Effector memory CD4-positive, alpha-beta T cell (primary cell): Measurements from ENCODE around the gene CDC42BPB.
"Not testable (repeated sequence)": the region's sequence is repeated elsewhere in the genome, so short reads cannot be mapped to it uniquely, and the experiment has no call there.

Experiments
- DNase-seq, 3 donors: peaks; one replicate each; pipeline ENCODE4 v3.0.0-alpha.2; 2020
- H3K27ac ChIP-seq: 2 replicates; pipeline ENCODE4 v1.7.0; 2013; ENCODE audit warnings: mild to moderate bottlenecking, low read length, moderate library complexity; ENCODE audit not compliant: insufficient read depth, poor library complexity, severe bottlenecking
- H3K27me3 ChIP-seq: replicated peaks from 2 replicates; pipeline ENCODE4 v1.7.0; 2013; ENCODE audit warnings: mild to moderate bottlenecking, low read length; ENCODE audit not compliant: insufficient read depth, control insufficient read depth, poor library complexity, severe bottlenecking
- H3K36me3 ChIP-seq: 2 replicates; pipeline ENCODE4 v1.7.0; 2013; ENCODE audit warnings: mild to moderate bottlenecking, low read length, moderate library complexity; ENCODE audit not compliant: control insufficient read depth, insufficient read depth
- H3K4me1 ChIP-seq: 2 replicates; pipeline ENCODE4 v1.7.0; 2013; ENCODE audit warnings: low read length, mild to moderate bottlenecking; ENCODE audit not compliant: control insufficient read depth, insufficient read depth, poor library complexity, severe bottlenecking
- H3K4me3 ChIP-seq: 2 replicates; pipeline ENCODE4 v1.7.0; 2013; ENCODE audit warnings: low read length, low read depth, mild to moderate bottlenecking; ENCODE audit not compliant: insufficient read depth, poor library complexity, severe bottlenecking
- H3K9me3 ChIP-seq: 2 replicates; pipeline ENCODE4 v1.7.0; 2013; ENCODE audit warnings: mild to moderate bottlenecking, low read length, moderate library complexity; ENCODE audit not compliant: control insufficient read depth

CDC42BPB gene

GRCh38 chr14:102900631-102901571, 156.4 kb downstream of the CDC42BPB start:
- H3K4me1 ChIP-seq, result no peaks in the 10 kb centered on the region
- H3K4me3 ChIP-seq, result no peak overlapping the region
- DNase-seq, result no peak
- H3K27me3 ChIP-seq, result no peaks in the 10 kb centered on the region
- H3K9me3 ChIP-seq, result no peaks in the 10 kb centered on the region
- H3K27ac ChIP-seq, result no peak overlapping the region
- H3K36me3 ChIP-seq, result peaks cover 44% of the 10 kb centered on the region

- Histone ChIP-seq H3K36me3 (peaks cover 49% of the 10 kb centered on the region), H3K9me3 (no peaks in the 10 kb centered on the region), H3K4me3 (no peak overlapping the region), H3K27ac (no peak overlapping the region), H3K4me1 (no peaks in the 10 kb centered on the region), H3K27me3 (no peaks in the 10 kb centered on the region)
- no peak for DNase-seq
Measured at GRCh38 chr14:102899516-102899900, 157.8 kb downstream of the CDC42BPB start.

- H3K27me3 ChIP-seq, result no peaks in the 10 kb centered on the region
- no peaks in the 10 kb centered on the region for H3K4me1 ChIP-seq
- H3K9me3 ChIP-seq, result no peaks in the 10 kb centered on the region
- DNase-seq, result no peak
- no peak overlapping the region for H3K4me3 ChIP-seq
- H3K27ac ChIP-seq, result no peak overlapping the region
- peaks cover 53% of the 10 kb centered on the region for H3K36me3 ChIP-seq
Measured at GRCh38 chr14:102898776-102899515, 158.4 kb downstream of the CDC42BPB start.

GRCh38 chr14:102898298-102898697, 159.1 kb downstream of the CDC42BPB start:
- no peaks in the 10 kb centered on the region for H3K4me1 ChIP-seq
- no peak overlapping the region for H3K27ac ChIP-seq
- no peak overlapping the region for H3K4me3 ChIP-seq
- H3K27me3 ChIP-seq, result no peaks in the 10 kb centered on the region
- no peaks in the 10 kb centered on the region for H3K9me3 ChIP-seq
- H3K36me3 ChIP-seq, result peaks cover 51% of the 10 kb centered on the region
- DNase-seq, result no peak

GRCh38 chr14:102897299-102898027, 159.9 kb downstream of the CDC42BPB start:
- Histone ChIP-seq H3K27me3 (no peaks in the 10 kb centered on the region), H3K27ac (no peak overlapping the region), H3K9me3 (no peaks in the 10 kb centered on the region), H3K36me3 (peaks cover 47% of the 10 kb centered on the region), H3K4me3 (no peak overlapping the region), H3K4me1 (no peaks in the 10 kb centered on the region)
- no peak for DNase-seq

- H3K36me3 ChIP-seq, result peaks cover 50% of the 10 kb centered on the region
- H3K9me3 ChIP-seq, H3K27me3 ChIP-seq, H3K27ac ChIP-seq, DNase-seq, H3K4me1 ChIP-seq, H3K4me3 ChIP-seq: not testable (repeated sequence)
Measured at GRCh38 chr14:102896735-102897134, 160.6 kb downstream of the CDC42BPB start.

GRCh38 chr14:102893452-102893851, 163.9 kb downstream of the CDC42BPB start:
- DNase-seq, result no peak
- no peaks in the 10 kb centered on the region for H3K4me1 ChIP-seq
- H3K9me3 ChIP-seq, result no peaks in the 10 kb centered on the region
- H3K36me3 ChIP-seq, result peaks cover 69% of the 10 kb centered on the region
- H3K27ac ChIP-seq, result no peak overlapping the region
- H3K27me3 ChIP-seq, result no peaks in the 10 kb centered on the region
- no peak overlapping the region for H3K4me3 ChIP-seq

- no peaks in the 10 kb centered on the region for H3K27me3 ChIP-seq
Measured at GRCh38 chr14:102892651-102893050, 164.7 kb downstream of the CDC42BPB start.

GRCh38 chr14:102891556-102891955, 165.8 kb downstream of the CDC42BPB start:
- DNase-seq, result no peak
- H3K36me3 ChIP-seq, result peaks cover 72% of the 10 kb centered on the region
- H3K4me3 ChIP-seq, result no peak overlapping the region
- no peaks in the 10 kb centered on the region for H3K9me3 ChIP-seq
- no peaks in the 10 kb centered on the region for H3K27me3 ChIP-seq
- no peaks in the 10 kb centered on the region for H3K4me1 ChIP-seq
- no peak overlapping the region for H3K27ac ChIP-seq

More at GRCh38 chr14:102892651-102893050, 164.7 kb downstream of the CDC42BPB start:
- no peak overlapping the region for H3K4me3 ChIP-seq
- DNase-seq, result no peak
- no peaks in the 10 kb centered on the region for H3K9me3 ChIP-seq
- H3K27ac ChIP-seq, result no peak overlapping the region
- no peaks in the 10 kb centered on the region for H3K4me1 ChIP-seq
- peaks cover 69% of the 10 kb centered on the region for H3K36me3 ChIP-seq
